HepG2 (cell line): Measurements from ENCODE around the gene RBP5. TPM values are rescaled to one million over a fixed set of nuclear protein-coding genes. Genes with fewer than 3 reads are reported as not detected.

Experiments used
- ATAC-seq: fragments of 200-7000 bp; cut with Tn5 transposase; 3 replicates; pipeline ENCODE4 v1.9.1; 2020; ENCODE audit warnings: mild to moderate bottlenecking, moderate library complexity
- BruUV-seq: library from RNA; stranded (reverse); fragments of 400-500 nt; replicated peaks from 2 replicates; lab custom pipeline; 2021; lab: Mats Ljungman, UMichigan
- CTCF ChIA-PET: fragments of 300-600 bp; formaldehyde crosslinking; extraction: SDS; loops from one replicate; lab custom pipeline; 2021; ENCODE audit warnings: low total read pairs, inconsistent platforms, low intra/inter-chr PET ratio; lab: Yijun Ruan, JAX
- POLR2A ChIA-PET: fragments of 350-600 bp; sonication (Branson Sonifier 250); formaldehyde crosslinking; loops from one replicate; lab custom pipeline; 2020; ENCODE audit warnings: antibody characterized with exemption, inconsistent platforms; lab: Yijun Ruan, JAX
- DNase-seq: peaks from one replicate; pipeline ENCODE4 v3.0.0-alpha.2; 2015; ENCODE audit warnings: low spot score
- FAIRE-seq: peaks from 3 replicates; lab custom pipeline; 2011; peaks lifted over from hg19 to GRCh38; lab: Jason Lieb, UNC
- H2AFZ ChIP-seq: one replicate; pipeline ENCODE4 v1.6.1; 2011; ENCODE audit warnings: low read length, inconsistent platforms
- H3K27ac ChIP-seq: fragments of 300-600 bp; 3 replicates; pipeline ENCODE4 v1.8.0; 2011; ENCODE audit warnings: mixed run types, mild to moderate bottlenecking, mixed read lengths, low read length, inconsistent platforms; ENCODE audit not compliant: insufficient read depth; ENCODE audit errors: extremely low read length
- H3K27me3 ChIP-seq, 2 experiments: fragments of 200-600 bp in 1 of 2; 2 replicates in 1 of 2; 3 replicates in 1 of 2; pipeline versions ENCODE4 v1.6.0 to v1.8.0; 2011; ENCODE audit warnings: low read length in 2 of 2, mild to moderate bottlenecking in 2 of 2, moderate library complexity in 2 of 2, inconsistent platforms in 1 of 2; ENCODE audit not compliant: insufficient read depth in 2 of 2, control insufficient read depth in 1 of 2
- H3K36me3 ChIP-seq, 2 experiments: fragments of 200-600 bp in 1 of 2; replicated peaks in 1 of 2; 2 replicates in 1 of 2; 3 replicates in 1 of 2; pipeline versions ENCODE4 v1.5.1 to v1.8.0; 2011; ENCODE audit warnings: low read length in 2 of 2, inconsistent platforms in 1 of 2; ENCODE audit not compliant: insufficient read depth in 2 of 2, control insufficient read depth in 1 of 2
- H3K4me1 ChIP-seq: 2 replicates; pipeline ENCODE4 v1.5.1; 2012; ENCODE audit warnings: low read length, inconsistent platforms; ENCODE audit not compliant: insufficient read depth
- H3K4me2 ChIP-seq: 2 replicates; pipeline ENCODE4 v1.6.0; 2011; ENCODE audit warnings: low read depth, low read length, inconsistent platforms
- H3K4me3 ChIP-seq, 3 experiments: fragments of 200-600 bp in 1 of 3; sonication (generic), shearing (Covaris generic) in 1 of 3; replicated peaks in 1 of 3; 2 replicates each; pipeline ENCODE4 v1.5.1; 2011 to 2016; ENCODE audit warnings: low read length in 3 of 3, inconsistent platforms in 2 of 3, low read depth in 2 of 3, mild to moderate bottlenecking in 2 of 3, control low read depth in 1 of 3, mixed read lengths in 1 of 3; ENCODE audit not compliant: insufficient read depth in 1 of 3
- H3K79me2 ChIP-seq: one replicate; pipeline ENCODE4 v1.6.1; 2011; ENCODE audit warnings: low read length, inconsistent platforms; ENCODE audit not compliant: insufficient read depth
- H3K9ac ChIP-seq: 2 replicates; pipeline ENCODE4 v1.6.0; 2011; ENCODE audit warnings: mild to moderate bottlenecking, low read depth, low read length, inconsistent platforms; ENCODE audit not compliant: insufficient read depth
- H3K9me3 ChIP-seq: 2 replicates; pipeline ENCODE4 v1.5.1; 2012; ENCODE audit warnings: mild to moderate bottlenecking, low read length
- H4K20me1 ChIP-seq: 2 replicates; pipeline ENCODE4 v1.6.0; 2011; ENCODE audit warnings: inconsistent platforms, mild to moderate bottlenecking, low read length, moderate library complexity; ENCODE audit not compliant: insufficient read depth
- AGO1 ChIP-seq: fragments of 200-400 bp; formaldehyde crosslinking; IDR thresholded peaks from 2 replicates; pipeline ENCODE4 v1.6.1; 2017; ENCODE audit warnings: mild to moderate bottlenecking, low read depth, low read length, moderate library complexity; ENCODE audit not compliant: poor library complexity, severe bottlenecking
- ASH2L ChIP-seq: fragments of 300-600, 200-600 bp; sonication (generic); IDR thresholded peaks from 2 replicates; pipeline ENCODE4 v1.7.0; 2017; ENCODE audit warnings: low read depth, mild to moderate bottlenecking, moderate library complexity, mixed read lengths, low read length; ENCODE audit not compliant: insufficient read length
- ATM ChIP-seq: fragments of 450-650 bp; IDR thresholded peaks from 2 replicates; pipeline ENCODE4 v1.7.1; 2017; ENCODE audit warnings: mild to moderate bottlenecking, borderline replicate concordance
- CEBPB ChIP-seq: IDR thresholded peaks from 2 replicates; pipeline ENCODE4 v1.6.1; 2011; ENCODE audit warnings: low read depth, low read length, improper control_type of control experiment, borderline replicate concordance
- CEBPG ChIP-seq: IDR thresholded peaks from 2 replicates; pipeline ENCODE4 v1.6.1; 2016
- DNMT3B ChIP-seq: conservative IDR thresholded peaks from 2 replicates; pipeline ENCODE4 v1.6.1; 2016; ENCODE audit warnings: missing biosample characterization, control low read depth
- KDM2A ChIP-seq: sonication (generic); formaldehyde crosslinking; IDR thresholded peaks from 2 replicates; pipeline ENCODE4 v1.4.0; 2020; ENCODE audit warnings: low read depth, missing genetic modification reagents, borderline replicate concordance
- KLF15 ChIP-seq: sonication (generic); formaldehyde crosslinking; IDR thresholded peaks from 2 replicates; pipeline ENCODE4 v1.8.1; 2023; ENCODE audit warnings: borderline replicate concordance, mild to moderate bottlenecking, inconsistent platforms, missing genetic modification reagents, mixed read lengths
- NAIF1 ChIP-seq: sonication (generic); formaldehyde crosslinking; IDR thresholded peaks from 2 replicates; pipeline ENCODE4 v1.5.0; 2020; ENCODE audit warnings: mild to moderate bottlenecking, missing genetic modification reagents, borderline replicate concordance
- NFYB ChIP-seq: sonication (generic); formaldehyde crosslinking; IDR thresholded peaks from 2 replicates; pipeline ENCODE4 v1.4.0; 2020; ENCODE audit warnings: missing genetic modification reagents
- POLR2A ChIP-seq, 2 experiments: IDR thresholded peaks; 2 replicates each; pipeline ENCODE4 v1.6.1; 2011; ENCODE audit warnings: low read depth in 2 of 2, low read length in 2 of 2, mild to moderate bottlenecking in 1 of 2, moderate library complexity in 1 of 2; ENCODE audit not compliant: insufficient read depth in 1 of 2
- POLR2G ChIP-seq: fragments of 200-400 bp; formaldehyde crosslinking; IDR thresholded peaks from 2 replicates; pipeline ENCODE4 v1.6.1; 2018; ENCODE audit warnings: mild to moderate bottlenecking, low read depth, low read length, moderate library complexity
- RARA ChIP-seq: IDR thresholded peaks from 2 replicates; pipeline ENCODE4 v1.6.1; 2016; ENCODE audit warnings: missing genetic modification reagents, missing compliant biosample characterization
- RBM22 ChIP-seq: fragments of 200-400 bp; formaldehyde crosslinking; optimal IDR thresholded peaks from 2 replicates; pipeline ENCODE3; 2017; ENCODE audit warnings: mild to moderate bottlenecking, low read length, moderate library complexity
- TAF1 ChIP-seq: sonication (generic); formaldehyde crosslinking; IDR thresholded peaks from 2 replicates; pipeline ENCODE4 v1.4.0; 2020; ENCODE audit warnings: missing genetic modification reagents
- TRAFD1 ChIP-seq: sonication (generic); formaldehyde crosslinking; IDR thresholded peaks from 2 replicates; pipeline ENCODE4 v1.5.1; 2020; ENCODE audit warnings: missing genetic modification reagents, mild to moderate bottlenecking, borderline replicate concordance
- ZNF253 ChIP-seq: sonication (generic); formaldehyde crosslinking; IDR thresholded peaks from 2 replicates; pipeline ENCODE4 v1.8.0; 2022; ENCODE audit warnings: mild to moderate bottlenecking, missing genetic modification reagents, borderline replicate concordance
- ZNF275 ChIP-seq: sonication (generic); formaldehyde crosslinking; IDR thresholded peaks from 2 replicates; pipeline ENCODE4 v1.8.0; 2022; ENCODE audit warnings: missing genetic modification reagents, mild to moderate bottlenecking, inconsistent platforms, borderline replicate concordance
- ZNF337 ChIP-seq: sonication (generic); formaldehyde crosslinking; IDR thresholded peaks from 2 replicates; pipeline ENCODE4 v1.5.1; 2020; ENCODE audit warnings: missing genetic modification reagents, low read depth, mild to moderate bottlenecking, borderline replicate concordance
- ZNF44 ChIP-seq: sonication (generic); formaldehyde crosslinking; IDR thresholded peaks from 2 replicates; pipeline ENCODE4 v1.5.1; 2020; ENCODE audit warnings: mild to moderate bottlenecking, missing genetic modification reagents
- ZNF549 ChIP-seq: sonication (generic); formaldehyde crosslinking; IDR thresholded peaks from 2 replicates; pipeline ENCODE4 v1.5.0; 2020; ENCODE audit warnings: missing genetic modification reagents
- WGBS: methylation state at CpG from one replicate; pipeline ENCODE4 v1.1.6; 2017; ENCODE audit warnings: low lambda C conversion rate; 5-methylcytosine and 5-hydroxymethylcytosine counted together
- in situ Hi-C: cut with HindIII; loops from 2 replicates; pipeline ENCODE4 v1.10.0; 2017; ENCODE audit warnings: low pct_unique_long_range_greater_than_20kb; ENCODE audit not compliant: extremely low pct_ligation_motif_present
- intact Hi-C: fragments of 100-400 bp; cut with micrococcal nuclease; formaldehyde crosslinking; loops from one replicate; pipeline ENCODE4 v1.10.0; 2022; ENCODE audit not compliant: unreplicated experiment
- polyA plus RNA-seq, 8 experiments: library from polyadenylated mRNA; depleted of rRNA in 3 of 8; stranded (reverse) in 7 of 8; unstranded in 1 of 8; fragments of >200 nt; fragmentation: Illumina TruSeq in 4 of 8; extraction: Trizol in 4 of 8; gene quantifications; 2 replicates each; pipeline versions ENCODE4 v1.2.1 to v1.2.3, GENCODE V29; 2011 to 2016; ENCODE audit warnings: low read depth in 4 of 8, missing spikeins in 1 of 8, mixed read lengths in 1 of 8; ENCODE audit not compliant: insufficient read depth in 1 of 8
- total RNA-seq, 5 experiments: library from RNA; depleted of rRNA; stranded (reverse); fragments of >200 nt; fragmentation: Illumina TruSeq; extraction: Trizol; gene quantifications; 2 replicates each; pipeline ENCODE4 v1.2.3, GENCODE V29; 2016; ENCODE audit warnings: low read depth in 1 of 5

RBP5 gene
- total and polyA plus RNA-seq, 2 of the 13 experiments (the other 11 are each of a cell fraction or from before 2014, with no cell fraction given) = 13.8 to 19.8 TPM

GRCh38 chr12:7093892-7094291, 34.8 kb downstream of the RBP5 start:
- WGBS = 52% methylated on average over 10 of the region's 10 CpGs
- Histone ChIP-seq H3K4me1 (peaks cover 27% of the 10 kb centered on the region), H3K4me2 (no peak overlapping the region), H3K79me2 (no peaks in the 10 kb centered on the region), H3K9ac (no peak overlapping the region), H3K36me3 (no peaks in the 10 kb centered on the region), H3K9me3 (no peaks in the 10 kb centered on the region), H3K27ac (no peak overlapping the region), H3K4me3 (no peak overlapping the region), H3K27me3 (peaks cover 0 to 2% of the 10 kb centered on the region in 2 experiments; a peak in 1 of 5 replicates), H4K20me1 (no peaks in the 10 kb centered on the region; the same call in 1 of the 2 replicates), H2AFZ (no peak overlapping the region)
- DNase-seq = no peak
- intact Hi-C loops = loop anchor here (2.0 kb wide), 1 partner anchor 15 kb away; the partner anchor contains the start of gene C1RL
- no peak for FAIRE-seq
- BruUV-seq = no TSS peak
- peak; percentile 45 for TF ChIP-seq POLR2G
- TF ChIP-seq DNMT3B (CRISPR knock-in tag) = no peak
- TF ChIP-seq ASH2L = no peak
- TF ChIP-seq KDM2A (CRISPR knock-in tag) = peak; percentile 68; the same call in 1 of the 2 replicates
- no peak for TF ChIP-seq TRAFD1
- no peak for TF ChIP-seq ATM
- TF ChIP-seq ZNF253 (CRISPR knock-in tag) = no peak
- no peak for TF ChIP-seq ZNF275 (CRISPR knock-in tag)
- TF ChIP-seq ZNF44 (CRISPR knock-in tag) = no peak
- no peak for TF ChIP-seq ZNF549 (CRISPR knock-in tag)
- peak; percentile 19; the same call in 1 of the 2 replicates for TF ChIP-seq RARA (CRISPR knock-in tag)
- TF ChIP-seq POLR2A (IDR thresholded peaks at IDR 0.05; ENCODE audit: insufficient read depth in 1 of 2, low read depth in 2 of 2, low read length in 2 of 2) = 0 out of 4 replicates have a peak, but pooled peaks of 1 of the 2 experiments have one; percentile 9
- TF ChIP-seq TAF1 (CRISPR knock-in tag) = no peak
- TF ChIP-seq NFYB (CRISPR knock-in tag) = no peak
- TF ChIP-seq CEBPB = peak; percentile 78; the same call in 1 of the 2 replicates
- peak; percentile 15 for TF ChIP-seq RBM22
- no peak for TF ChIP-seq KLF15
- TF ChIP-seq NAIF1 (CRISPR knock-in tag) = no peak
- TF ChIP-seq AGO1 = peak; percentile 17
- no peak for TF ChIP-seq ZNF337 (CRISPR knock-in tag)
- peak; percentile 67 for TF ChIP-seq CEBPG (CRISPR knock-in tag)
- no peak for ATAC-seq
- in situ Hi-C loops = loop anchor here (5.0 kb wide), 1 partner anchor 37 kb away; no protein-coding TSS in a partner anchor
- ChIA-PET CTCF (interaction anchor here (5.0 kb wide), 1 partner anchor 33 kb away, joined by 45 read pairs; the partner anchor contains the start of gene C1S), POLR2A (interaction anchor here (0.9 to 3.6 kb wide), 3 partner anchors 14 to 150 kb away, joined by 3 to 34 read pairs (median 9); partner anchors contain the start of genes C12orf57, C1RL and RNU7-1)
